Pericardium fibroblast (primary cell): Measurements from ENCODE around the gene CAPZB. TPM values are rescaled to one million over a fixed set of nuclear protein-coding genes. Genes with fewer than 3 reads are reported as not detected.

ENCODE experiments used
- total RNA-seq: library from RNA; depleted of rRNA; stranded (reverse); fragments of >200 nt; gene quantifications from 2 replicates; pipeline ENCODE4 v1.2.3, GENCODE V29; 2015

Gene CAPZB
- total RNA-seq = 121 and 130 TPM in 2 replicates

GRCh38 chr1:19485362-19486187, at the start of gene CAPZB:
Gene CAPZB (minus strand): TSS chr1:19485539. CDS start chr1:19485438, 101 bp downstream.

GRCh38 chr1:19311931-19312781, 173.2 kb downstream of the CAPZB start, which contains the start of the genes AKR7A2 and SLC66A1:
Gene AKR7A2 (minus strand): TSS chr1:19312144. CDS start chr1:19312124, 20 bp downstream.
Gene SLC66A1 (plus strand): TSS chr1:19312326. CDS start chr1:19317678, 5,352 bp downstream.

Other genes starting within 250 kb of the CAPZB start
- 31.4 and 52.9 TPM in 2 replicates for gene EMC1, start 234.0 kb downstream of the CAPZB start, total RNA-seq
- 20.7 and 21.4 TPM in 2 replicates for gene MRTO4, start 233.7 kb downstream of the CAPZB start, total RNA-seq
- 0.26 and 0.70 TPM in 2 replicates for gene AKR7A3, start 196.8 kb downstream of the CAPZB start, total RNA-seq
- gene AKR7A2, start 173.4 kb downstream of the CAPZB start, total RNA-seq = 128 TPM in 2 replicates
- gene SLC66A1, start 173.2 kb downstream of the CAPZB start, total RNA-seq = 18.6 and 22.3 TPM in 2 replicates
- 103 and 185 TPM in 2 replicates for gene NBL1, start 158.8 kb upstream of the CAPZB start, total RNA-seq
- not detected in 2 replicates for gene HTR6, start 179.3 kb upstream of the CAPZB start, total RNA-seq